Suprapubic skin (tissue), 4 donors: ENCODE data around the gene SYNE2. TPM values are rescaled to one million over a fixed set of nuclear protein-coding genes. Genes with fewer than 3 reads are reported as not detected.
"Not testable (repeated sequence)": the region's sequence is repeated elsewhere in the genome, so short reads cannot be mapped to it uniquely, and the experiment has no call there.

Experiments
- DNase-seq, 2 donors: peaks; one replicate each; pipeline ENCODE4 v3.0.0-alpha.2; 2019; ENCODE audit warnings: low spot score in 2 of 2
- H3K27ac ChIP-seq: fragments of 200-600 bp; sonication (generic); one replicate; pipeline ENCODE4 v1.5.1; 2019
- H3K27me3 ChIP-seq: fragments of 200-600 bp; sonication (generic); one replicate; pipeline ENCODE4 v1.5.1; 2019
- H3K36me3 ChIP-seq: fragments of 200-600 bp; sonication (generic); one replicate; pipeline ENCODE4 v1.5.1; 2019
- H3K4me1 ChIP-seq: fragments of 200-600 bp; sonication (generic); one replicate; pipeline ENCODE4 v1.5.1; 2019
- H3K4me3 ChIP-seq: fragments of 200-600 bp; sonication (generic); one replicate; pipeline ENCODE4 v1.5.1; 2019; ENCODE audit warnings: mild to moderate bottlenecking
- H3K9me3 ChIP-seq: fragments of 200-600 bp; sonication (generic); one replicate; pipeline ENCODE4 v1.5.1; 2019
- EP300 ChIP-seq: sonication (generic); formaldehyde crosslinking; IDR thresholded peaks from one replicate; pipeline ENCODE4 v1.6.1; 2017; ENCODE audit warnings: antibody characterized with exemption
- POLR2A ChIP-seq, 2 donors: fragments of 450-650 bp; IDR thresholded peaks; one replicate each; pipeline ENCODE4 v1.6.1; 2017; ENCODE audit warnings: antibody characterized with exemption in 2 of 2, mild to moderate bottlenecking in 2 of 2, moderate library complexity in 2 of 2
- POLR2AphosphoS5 ChIP-seq, 3 donors: sonication (generic); formaldehyde crosslinking; IDR thresholded peaks; one replicate each; pipeline ENCODE4 v1.6.1; 2017; ENCODE audit warnings: antibody characterized with exemption in 3 of 3
- WGBS: methylation state at CpG from one replicate; pipeline ENCODE4 v1.1.5; 2018; 5-methylcytosine and 5-hydroxymethylcytosine counted together
- total RNA-seq, 4 donors: library from RNA; depleted of rRNA; stranded (reverse); fragments of >200 nt; gene quantifications; one replicate each; pipeline ENCODE4 v1.1.0, GENCODE V29; 2016
- TF ChIP-seq, protein P1 (sequence below), 2 donors: fragments of 200-600 bp in 1 of 2; fragments of 450-650 bp in 1 of 2; sonication (generic) in 1 of 2; IDR thresholded peaks; one replicate each; pipeline ENCODE4 v1.5.1; 2016 to 2019; ENCODE audit warnings: antibody characterized with exemption in 2 of 2, mild to moderate bottlenecking in 1 of 2, moderate library complexity in 1 of 2

SYNE2 gene
- total RNA-seq, 4 donors from 2014 or later: 234 to 658 (median 244) TPM

DNA sequence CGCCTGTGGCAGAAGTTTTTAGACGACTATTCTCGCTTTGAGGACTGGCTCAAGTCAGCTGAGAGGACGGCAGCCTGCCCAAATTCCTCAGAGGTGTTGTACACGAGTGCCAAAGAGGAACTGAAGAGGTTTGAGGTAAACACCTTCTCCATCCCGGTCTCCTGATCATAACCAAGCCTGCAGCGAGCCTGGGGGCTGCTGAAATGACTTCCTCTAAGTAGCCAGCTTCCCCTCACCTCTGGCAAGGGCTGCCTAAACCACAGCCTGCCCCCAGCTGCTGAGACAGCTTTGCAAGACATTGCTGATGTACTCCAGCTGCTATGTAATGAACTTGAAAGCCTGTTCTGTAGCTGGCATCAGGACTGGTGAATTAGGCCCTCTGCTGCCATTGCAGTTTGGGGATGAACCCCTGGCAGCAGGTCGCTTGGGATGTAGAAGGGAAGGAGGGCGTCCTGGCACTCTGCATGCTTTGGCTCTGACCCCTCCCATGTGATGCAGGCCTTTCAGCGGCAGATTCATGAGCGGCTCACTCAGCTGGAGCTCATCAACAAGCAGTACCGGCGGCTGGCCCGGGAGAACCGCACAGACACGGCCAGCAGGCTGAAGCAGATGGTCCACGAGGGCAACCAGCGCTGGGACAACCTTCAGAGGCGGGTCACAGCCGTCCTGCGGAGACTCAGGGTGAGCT is 356.8 kb downstream of the SYNE2 start:
- TF ChIP-seq EP300: no peak
- no peak for TF ChIP-seq POLR2A (IDR thresholded peaks at IDR 0.05)
- TF ChIP-seq, protein P1, sequence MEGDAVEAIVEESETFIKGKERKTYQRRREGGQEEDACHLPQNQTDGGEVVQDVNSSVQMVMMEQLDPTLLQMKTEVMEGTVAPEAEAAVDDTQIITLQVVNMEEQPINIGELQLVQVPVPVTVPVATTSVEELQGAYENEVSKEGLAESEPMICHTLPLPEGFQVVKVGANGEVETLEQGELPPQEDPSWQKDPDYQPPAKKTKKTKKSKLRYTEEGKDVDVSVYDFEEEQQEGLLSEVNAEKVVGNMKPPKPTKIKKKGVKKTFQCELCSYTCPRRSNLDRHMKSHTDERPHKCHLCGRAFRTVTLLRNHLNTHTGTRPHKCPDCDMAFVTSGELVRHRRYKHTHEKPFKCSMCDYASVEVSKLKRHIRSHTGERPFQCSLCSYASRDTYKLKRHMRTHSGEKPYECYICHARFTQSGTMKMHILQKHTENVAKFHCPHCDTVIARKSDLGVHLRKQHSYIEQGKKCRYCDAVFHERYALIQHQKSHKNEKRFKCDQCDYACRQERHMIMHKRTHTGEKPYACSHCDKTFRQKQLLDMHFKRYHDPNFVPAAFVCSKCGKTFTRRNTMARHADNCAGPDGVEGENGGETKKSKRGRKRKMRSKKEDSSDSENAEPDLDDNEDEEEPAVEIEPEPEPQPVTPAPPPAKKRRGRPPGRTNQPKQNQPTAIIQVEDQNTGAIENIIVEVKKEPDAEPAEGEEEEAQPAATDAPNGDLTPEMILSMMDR (IDR thresholded peaks at IDR 0.05): no peak
- no peak for TF ChIP-seq POLR2AphosphoS5 (IDR thresholded peaks at IDR 0.05)
- WGBS: 62% methylated on average over 16 of the region's 21 CpGs
- no peak for DNase-seq
- Histone ChIP-seq H3K27me3 (no peaks in the 10 kb centered on the region), H3K4me1 (no peaks in the 10 kb centered on the region), H3K9me3 (no peaks in the 10 kb centered on the region), H3K4me3 (no peak overlapping the region), H3K27ac (no peak overlapping the region), H3K36me3 (peaks cover 63% of the 10 kb centered on the region)

DNA sequence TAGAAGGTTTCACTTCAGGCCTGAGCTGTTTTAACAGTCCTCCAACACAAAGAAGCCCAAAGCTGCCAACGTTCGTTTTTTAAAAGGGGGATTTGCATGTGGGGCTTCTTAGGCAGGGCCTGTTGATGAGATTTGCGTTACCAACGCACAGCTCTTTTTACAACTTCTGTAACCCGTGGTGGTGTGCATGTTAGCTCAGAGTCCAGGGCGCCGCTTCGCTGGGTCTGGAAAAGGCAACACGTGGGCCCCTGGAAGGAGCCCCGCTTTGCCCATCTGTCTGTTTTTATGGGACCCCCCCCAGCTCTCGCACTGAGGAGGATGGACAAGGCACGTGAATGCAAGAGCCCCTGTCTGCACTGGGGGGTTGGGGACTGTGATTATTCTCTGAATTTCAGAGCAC is 357.4 kb downstream of the SYNE2 start:
- peaks cover 69% of the 10 kb centered on the region for H3K36me3 ChIP-seq
- no peak for DNase-seq
- TF ChIP-seq POLR2A (IDR thresholded peaks at IDR 0.05) (no peak), POLR2AphosphoS5 (IDR thresholded peaks at IDR 0.05) (no peak), EP300 (no peak)
- TF ChIP-seq, protein P1 (IDR thresholded peaks at IDR 0.05): no peak

DNA sequence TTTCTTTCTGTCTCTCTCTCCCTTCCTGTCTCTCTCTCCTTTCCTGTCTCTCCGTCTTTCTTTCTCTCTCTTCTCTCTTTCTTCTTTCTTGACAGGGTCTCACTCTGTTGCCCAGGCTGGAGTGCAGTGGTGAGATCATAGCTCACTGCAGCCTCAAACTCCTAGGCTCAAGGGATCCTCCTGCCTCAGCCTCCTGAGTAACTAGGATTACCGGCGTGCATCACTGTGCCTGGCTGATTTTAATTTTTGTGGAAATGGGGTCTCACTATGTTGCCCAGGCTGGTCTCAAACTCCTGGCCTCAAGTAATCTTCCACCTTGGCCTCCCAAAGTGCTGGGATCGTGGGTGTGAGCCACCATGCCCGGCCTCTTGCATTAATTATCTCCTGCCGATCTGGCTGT is 358.1 kb downstream of the SYNE2 start:
- DNase-seq, H3K4me1 ChIP-seq, H3K27ac ChIP-seq, H3K27me3 ChIP-seq, H3K9me3 ChIP-seq, H3K4me3 ChIP-seq: not testable (repeated sequence)
- WGBS: 87% methylated on average over 6 of the region's 6 CpGs
- peaks cover 76% of the 10 kb centered on the region for H3K36me3 ChIP-seq

More for the DNA sequence above, 357.4 kb downstream of the SYNE2 start:
- H3K4me3 ChIP-seq: no peak overlapping the region
- H3K4me1 ChIP-seq: no peaks in the 10 kb centered on the region
- WGBS: 92% methylated on average over 12 of the region's 12 CpGs
- H3K9me3 ChIP-seq: no peaks in the 10 kb centered on the region
- no peak overlapping the region for H3K27ac ChIP-seq
- H3K27me3 ChIP-seq: no peaks in the 10 kb centered on the region

DNA sequence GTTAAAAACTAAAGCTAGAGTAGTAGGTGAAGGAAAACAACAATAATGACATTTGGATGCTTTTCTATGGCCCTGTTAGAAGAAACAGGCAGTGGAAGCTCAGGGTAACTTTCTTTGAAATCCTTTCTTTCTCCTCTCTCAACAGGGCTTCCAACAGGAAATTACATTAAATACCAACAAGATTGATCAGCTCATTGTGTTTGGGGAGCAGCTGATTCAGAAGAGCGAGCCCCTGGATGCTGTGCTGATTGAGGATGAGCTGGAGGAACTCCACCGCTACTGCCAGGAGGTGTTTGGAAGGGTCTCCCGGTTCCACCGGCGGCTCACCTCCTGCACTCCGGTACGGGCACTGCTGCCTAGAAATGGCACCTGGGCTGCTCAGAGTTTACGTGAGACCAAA is 359.9 kb downstream of the SYNE2 start:
- Histone ChIP-seq H3K27me3 (no peaks in the 10 kb centered on the region), H3K4me3 (no peak overlapping the region), H3K27ac (no peak overlapping the region), H3K4me1 (no peaks in the 10 kb centered on the region), H3K9me3 (no peaks in the 10 kb centered on the region), H3K36me3 (peaks cover 94% of the 10 kb centered on the region)
- 89% methylated on average over 8 of the region's 8 CpGs for WGBS
- TF ChIP-seq POLR2A (IDR thresholded peaks at IDR 0.05) (no peak), POLR2AphosphoS5 (IDR thresholded peaks at IDR 0.05) (no peak), EP300 (no peak)
- TF ChIP-seq, protein P1 (IDR thresholded peaks at IDR 0.05): no peak
- DNase-seq: no peak

DNA sequence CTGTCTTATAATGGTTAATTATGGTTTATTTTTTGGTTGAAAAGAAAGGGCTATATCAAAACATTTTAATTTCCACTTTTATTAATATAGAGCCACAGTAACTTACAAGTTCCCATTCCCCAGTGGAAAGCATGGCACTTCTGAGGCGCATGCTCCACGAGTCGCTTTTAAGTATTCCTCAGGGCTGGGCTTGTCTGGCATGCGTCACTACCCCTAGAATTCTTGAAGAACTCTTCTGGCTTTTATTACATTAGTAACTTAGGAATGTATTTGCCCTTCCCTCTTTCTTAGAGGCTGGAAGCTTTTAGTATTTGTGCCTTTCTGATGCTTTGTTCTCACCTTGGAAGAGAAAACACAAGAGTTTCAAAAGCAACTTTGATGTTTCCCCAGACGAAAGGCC is 360.3 kb downstream of the SYNE2 start:
- no peaks in the 10 kb centered on the region for H3K27me3 ChIP-seq
- no peak overlapping the region for H3K27ac ChIP-seq
- H3K36me3 ChIP-seq: peaks cover 96% of the 10 kb centered on the region
- H3K4me1 ChIP-seq: no peaks in the 10 kb centered on the region
- TF ChIP-seq, protein P1 (IDR thresholded peaks at IDR 0.05): no peak
- TF ChIP-seq EP300: no peak
- TF ChIP-seq POLR2AphosphoS5 (IDR thresholded peaks at IDR 0.05): no peak
- TF ChIP-seq POLR2A (IDR thresholded peaks at IDR 0.05): no peak
- no peaks in the 10 kb centered on the region for H3K9me3 ChIP-seq
- H3K4me3 ChIP-seq: no peak overlapping the region
- DNase-seq: no peak
- WGBS: 67% methylated on average over 5 of the region's 5 CpGs
